Esophagus muscularis mucosa (tissue), 3 donors: Measurements from ENCODE around the gene PLA2G4B.

ENCODE experiments used
- POLR2A ChIP-seq: fragments of 450-650 bp; IDR thresholded peaks from one replicate; pipeline ENCODE4 v1.6.1; 2017; ENCODE audit warnings: antibody characterized with exemption, moderate library complexity, mild to moderate bottlenecking, low read depth
- TF ChIP-seq, protein P1 (sequence below), 3 experiments: fragments of 200-600 bp in 2 of 3; fragments of 450-650 bp in 1 of 3; sonication (generic) in 2 of 3; IDR thresholded peaks; one replicate each; pipeline ENCODE4 v1.5.1; 2017 to 2019; ENCODE audit warnings: antibody characterized with exemption in 3 of 3, mild to moderate bottlenecking in 2 of 3, moderate library complexity in 1 of 3

- TF ChIP-seq POLR2A = no peak
- TF ChIP-seq, protein P1, sequence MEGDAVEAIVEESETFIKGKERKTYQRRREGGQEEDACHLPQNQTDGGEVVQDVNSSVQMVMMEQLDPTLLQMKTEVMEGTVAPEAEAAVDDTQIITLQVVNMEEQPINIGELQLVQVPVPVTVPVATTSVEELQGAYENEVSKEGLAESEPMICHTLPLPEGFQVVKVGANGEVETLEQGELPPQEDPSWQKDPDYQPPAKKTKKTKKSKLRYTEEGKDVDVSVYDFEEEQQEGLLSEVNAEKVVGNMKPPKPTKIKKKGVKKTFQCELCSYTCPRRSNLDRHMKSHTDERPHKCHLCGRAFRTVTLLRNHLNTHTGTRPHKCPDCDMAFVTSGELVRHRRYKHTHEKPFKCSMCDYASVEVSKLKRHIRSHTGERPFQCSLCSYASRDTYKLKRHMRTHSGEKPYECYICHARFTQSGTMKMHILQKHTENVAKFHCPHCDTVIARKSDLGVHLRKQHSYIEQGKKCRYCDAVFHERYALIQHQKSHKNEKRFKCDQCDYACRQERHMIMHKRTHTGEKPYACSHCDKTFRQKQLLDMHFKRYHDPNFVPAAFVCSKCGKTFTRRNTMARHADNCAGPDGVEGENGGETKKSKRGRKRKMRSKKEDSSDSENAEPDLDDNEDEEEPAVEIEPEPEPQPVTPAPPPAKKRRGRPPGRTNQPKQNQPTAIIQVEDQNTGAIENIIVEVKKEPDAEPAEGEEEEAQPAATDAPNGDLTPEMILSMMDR (IDR thresholded peaks at IDR 0.05) = no peak
Observed at GRCh38 chr15:41821831-41822230, 16.8 kb upstream of the PLA2G4B start.
